Keratinocyte (primary cell): ENCODE measurements around the gene PLEKHH2. TPM values are rescaled to one million over a fixed set of nuclear protein-coding genes. Genes with fewer than 3 reads are reported as not detected.

ENCODE experiments used
- DNase-seq: peaks from one replicate; pipeline ENCODE4 v3.0.0-alpha.2; 2011; ENCODE audit warnings: low read depth, missing footprints, low spot score
- FAIRE-seq: peaks from 2 replicates; lab custom pipeline; 2011; peaks lifted over from hg19 to GRCh38; lab: Jason Lieb, UNC
- H2AFZ ChIP-seq: 2 replicates; pipeline ENCODE4 v1.6.0; 2012; ENCODE audit warnings: low read length, control low read depth, inconsistent platforms; ENCODE audit not compliant: control insufficient read depth
- H3K27ac ChIP-seq: 2 replicates; pipeline ENCODE4 v1.5.1; 2011; ENCODE audit warnings: low read length; ENCODE audit not compliant: control insufficient read depth, insufficient read depth
- H3K27me3 ChIP-seq: 3 replicates; pipeline ENCODE4 v1.6.0; 2011; ENCODE audit warnings: low read length; ENCODE audit not compliant: control insufficient read depth, insufficient read depth; ENCODE audit errors: extremely low read depth
- H3K36me3 ChIP-seq, 2 experiments: 2 replicates in 1 of 2; 3 replicates in 1 of 2; pipeline ENCODE4 v1.5.1; 2011; ENCODE audit warnings: low read length in 2 of 2, mild to moderate bottlenecking in 1 of 2; ENCODE audit not compliant: control insufficient read depth in 2 of 2, insufficient read depth in 2 of 2; ENCODE audit errors: extremely low read depth in 1 of 2
- H3K4me1 ChIP-seq: 3 replicates; pipeline ENCODE4 v1.5.1; 2011; ENCODE audit warnings: low read length; ENCODE audit not compliant: control insufficient read depth, insufficient read depth; ENCODE audit errors: extremely low read depth
- H3K4me2 ChIP-seq: 3 replicates; pipeline ENCODE4 v1.6.0; 2011; ENCODE audit warnings: low read depth, low read length; ENCODE audit not compliant: control insufficient read depth, insufficient read depth; ENCODE audit errors: extremely low read depth
- H3K4me3 ChIP-seq, 3 experiments: fragments of 200-600 bp in 1 of 3; sonication (generic) in 1 of 3; 2 replicates in 2 of 3; 3 replicates in 1 of 3; pipeline ENCODE4 v1.5.1; 2011 to 2016; ENCODE audit warnings: low read length in 3 of 3, mild to moderate bottlenecking in 3 of 3, control low read depth in 2 of 3, inconsistent platforms in 1 of 3, low read depth in 1 of 3, mixed read lengths in 1 of 3, mixed run types in 1 of 3, moderate library complexity in 1 of 3; ENCODE audit not compliant: control insufficient read depth in 2 of 3, insufficient read depth in 2 of 3; ENCODE audit errors: extremely low read depth in 1 of 3
- H3K79me2 ChIP-seq: 2 replicates; pipeline ENCODE4 v1.6.0; 2012; ENCODE audit warnings: low read length; ENCODE audit not compliant: control insufficient read depth, insufficient read depth
- H3K9ac ChIP-seq: 3 replicates; pipeline ENCODE4 v1.6.0; 2011; ENCODE audit warnings: low read length; ENCODE audit not compliant: control insufficient read depth, insufficient read depth; ENCODE audit errors: extremely low read depth
- H3K9me1 ChIP-seq: 3 replicates; pipeline ENCODE4 v1.6.0; 2011; ENCODE audit warnings: low read length; ENCODE audit not compliant: control insufficient read depth, insufficient read depth; ENCODE audit errors: extremely low read depth
- H3K9me3 ChIP-seq: 2 replicates; pipeline ENCODE4 v1.5.1; 2012; ENCODE audit warnings: low read depth, low read length; ENCODE audit not compliant: control insufficient read depth
- H4K20me1 ChIP-seq: 3 replicates; pipeline ENCODE4 v1.6.0; 2011; ENCODE audit warnings: low read length; ENCODE audit not compliant: control insufficient read depth, insufficient read depth; ENCODE audit errors: extremely low read depth
- CTCF ChIP-seq, 3 experiments: IDR thresholded peaks in 1 of 3; conservative IDR thresholded peaks in 1 of 3; optimal IDR thresholded peaks in 1 of 3; 2 replicates in 2 of 3; 3 replicates in 1 of 3; pipeline versions ENCODE3 to v1.5.1; 2011; ENCODE audit warnings: low read length in 3 of 3, mild to moderate bottlenecking in 3 of 3, moderate library complexity in 2 of 3, control low read depth in 1 of 3, inconsistent platforms in 1 of 3; ENCODE audit not compliant: insufficient read depth in 2 of 3; ENCODE audit errors: extremely low read depth in 1 of 3
- EZH2 ChIP-seq: IDR thresholded peaks from one replicate; pipeline ENCODE4 v1.6.1; 2012; ENCODE audit warnings: inconsistent platforms, mild to moderate bottlenecking, low read length, moderate library complexity
- dilution Hi-C: fragments of 300-500 bp; cut with MboI; formaldehyde crosslinking; loops from one replicate; pipeline ENCODE4 v1.7.0; 2020; ENCODE audit warnings: low sequenced_read_pairs; ENCODE audit not compliant: extremely low pct_ligation_motif_present
- polyA plus RNA-seq, 5 experiments: library from polyadenylated mRNA; depleted of rRNA in 3 of 5; stranded (reverse) in 3 of 5; stranded (forward) in 1 of 5; unstranded in 1 of 5; fragments of >200 nt; gene quantifications; 1 replicate in 1 of 5; 2 replicates in 3 of 5; 3 replicates in 1 of 5; pipeline versions ENCODE4 v1.2.1 to v1.2.3, GENCODE V29; 2011 to 2012; ENCODE audit warnings: missing spikeins in 2 of 5, low read depth in 1 of 5, low replicate concordance in 1 of 5

Gene PLEKHH2
- polyA plus RNA-seq, 1 donor (not counting 4 experiments of a cell fraction or from before 2014, with no cell fraction given): 1.3 TPM

DNA sequence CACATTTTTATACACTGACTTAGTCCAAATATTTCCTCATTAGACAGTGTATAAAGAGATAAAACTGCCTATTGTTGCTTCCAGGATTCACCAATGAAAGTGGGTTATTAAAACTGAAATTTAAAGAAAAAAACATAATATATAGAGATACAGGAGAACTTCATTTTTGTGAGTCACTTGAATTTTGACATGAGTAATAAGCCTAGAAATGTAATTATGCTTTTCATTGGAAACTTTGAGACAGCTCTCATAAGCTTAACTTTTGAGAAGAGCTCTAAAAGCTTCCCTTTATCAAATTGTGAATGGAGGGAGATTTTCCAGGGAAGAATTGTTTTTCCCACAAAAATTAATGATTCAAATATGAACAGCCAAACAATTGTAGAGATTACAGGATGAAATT, 150.8 kb downstream of the PLEKHH2 start:
- no peaks in the 10 kb centered on the region for H3K9me3 ChIP-seq
- no peak overlapping the region for H3K4me3 ChIP-seq
- FAIRE-seq (no peak), DNase-seq (no peak)
- H3K4me1 ChIP-seq: no peaks in the 10 kb centered on the region
- H3K9ac ChIP-seq: no peak overlapping the region
- dilution Hi-C loops: no loop called here
- no peak overlapping the region for H2AFZ ChIP-seq
- no peak overlapping the region for H3K27ac ChIP-seq
- H4K20me1 ChIP-seq: no peaks in the 10 kb centered on the region
- no peaks in the 10 kb centered on the region for H3K9me1 ChIP-seq
- H3K79me2 ChIP-seq: no peaks in the 10 kb centered on the region
- no peaks in the 10 kb centered on the region for H3K27me3 ChIP-seq
- H3K36me3 ChIP-seq: peaks cover 3 to 12% of the 10 kb centered on the region in 2 experiments
- no peak overlapping the region for H3K4me2 ChIP-seq
- TF ChIP-seq EZH2: no peak
- TF ChIP-seq CTCF (optimal IDR thresholded peaks at IDR 0.05 in 1 of 3, IDR thresholded peaks at IDR 0.05 in 1 of 3, conservative IDR thresholded peaks at IDR 0.05 in 1 of 3; ENCODE audit: extremely low read depth in 1 of 3, insufficient read depth in 2 of 3, low read length in 3 of 3): no peak

DNA sequence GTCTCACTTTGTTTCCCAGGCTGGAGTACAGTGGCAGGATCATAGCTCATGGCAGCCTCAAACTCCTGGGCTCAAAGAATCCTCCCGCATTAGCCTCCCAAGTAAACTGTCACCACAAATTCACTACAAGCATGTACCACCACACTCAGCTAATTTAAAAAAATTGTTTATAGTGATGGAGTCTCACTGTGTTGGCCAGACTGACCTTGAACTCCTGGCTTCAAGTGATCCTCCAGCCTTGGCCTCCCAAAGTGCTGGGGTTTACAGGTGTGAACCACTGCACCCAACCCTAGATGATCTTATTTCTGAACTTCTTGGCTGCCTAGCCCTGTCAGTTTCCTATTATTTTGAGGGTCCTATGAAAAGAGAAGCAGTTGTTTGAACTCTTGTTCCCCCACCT, 151.6 kb downstream of the PLEKHH2 start:
- dilution Hi-C loops: no loop called here
- FAIRE-seq: no peak

More for the DNA sequence above, 151.6 kb downstream of the PLEKHH2 start:
- Histone ChIP-seq H3K4me1 (no peaks in the 10 kb centered on the region), H3K27ac (no peak overlapping the region), H3K4me3 (no peak overlapping the region), H3K9ac (no peak overlapping the region), H3K27me3 (no peaks in the 10 kb centered on the region), H4K20me1 (no peaks in the 10 kb centered on the region), H3K79me2 (no peaks in the 10 kb centered on the region), H3K9me3 (no peaks in the 10 kb centered on the region), H3K36me3 (peaks cover 3 to 12% of the 10 kb centered on the region in 2 experiments), H3K4me2 (no peak overlapping the region), H2AFZ (no peak overlapping the region), H3K9me1 (no peaks in the 10 kb centered on the region)
- no peak for TF ChIP-seq EZH2
- TF ChIP-seq CTCF (optimal IDR thresholded peaks at IDR 0.05 in 1 of 3, IDR thresholded peaks at IDR 0.05 in 1 of 3, conservative IDR thresholded peaks at IDR 0.05 in 1 of 3; ENCODE audit: extremely low read depth in 1 of 3, insufficient read depth in 2 of 3, low read length in 3 of 3): no peak
- no peak for DNase-seq
